WTC11 (cell line): ENCODE data around the gene SUB1. TPM values are rescaled to one million over a fixed set of nuclear protein-coding genes. Genes with fewer than 3 reads are reported as not detected.
"Not testable (repeated sequence)": the region's sequence is repeated elsewhere in the genome, so short reads cannot be mapped to it uniquely, and the experiment has no call there.

Experiments
- ATAC-seq: fragments of 200-7000 bp; cut with Tn5 transposase; 2 replicates; pipeline ENCODE4 v1.10.0; 2021; ENCODE audit warnings: mild to moderate bottlenecking, moderate library complexity
- CTCF ChIA-PET: fragments of 300-600 bp; sonication (Branson Sonifier 250); formaldehyde crosslinking; loops from one replicate; lab custom pipeline; 2021; ENCODE audit warnings: antibody characterized with exemption; lab: Charles Lee
- POLR2A ChIA-PET: fragments of 350-600 bp; sonication (Branson Sonifier 250); formaldehyde crosslinking; loops from one replicate; lab custom pipeline; 2021; ENCODE audit warnings: antibody characterized with exemption; lab: Charles Lee
- DNase-seq: peaks from one replicate; pipeline ENCODE4 v3.0.0; 2021; ENCODE audit warnings: low spot score
- H3K27ac Mint-ChIP-seq: 2 replicates; pipeline ENCODE4 v1.8.0; 2021; ENCODE audit warnings: mixed read lengths
- H3K27me3 Mint-ChIP-seq: 2 replicates; pipeline ENCODE4 v1.8.0; 2021; ENCODE audit warnings: low read depth, mild to moderate bottlenecking, moderate library complexity, mixed read lengths
- H3K36me3 Mint-ChIP-seq: 2 replicates; pipeline ENCODE4 v1.8.0; 2021; ENCODE audit warnings: mixed read lengths
- H3K4me1 Mint-ChIP-seq: 2 replicates; pipeline ENCODE4 v1.8.0; 2022; ENCODE audit warnings: mixed read lengths
- H3K4me3 Mint-ChIP-seq: 2 replicates; pipeline ENCODE4 v1.8.0; 2021; ENCODE audit warnings: mild to moderate bottlenecking, moderate library complexity, mixed read lengths
- H3K9me3 Mint-ChIP-seq: 2 replicates; pipeline ENCODE4 v1.8.0; 2021; ENCODE audit warnings: mixed read lengths
- CREM ChIP-seq: sonication (generic); formaldehyde crosslinking; IDR thresholded peaks from 2 replicates; pipeline ENCODE4 v1.8.1; 2022; ENCODE audit warnings: mild to moderate bottlenecking, missing genetic modification reagents, moderate library complexity
- ELF4 ChIP-seq: sonication (generic); formaldehyde crosslinking; IDR thresholded peaks from 2 replicates; pipeline ENCODE4 v1.8.1; 2022; ENCODE audit warnings: low read depth, mild to moderate bottlenecking, moderate library complexity, missing genetic modification reagents
- FOXP1 ChIP-seq: sonication (generic); formaldehyde crosslinking; IDR thresholded peaks from 2 replicates; pipeline ENCODE4 v1.8.0; 2022; ENCODE audit warnings: missing genetic modification reagents, mild to moderate bottlenecking, moderate library complexity, borderline replicate concordance
- GABPB1 ChIP-seq: sonication (generic); formaldehyde crosslinking; IDR thresholded peaks from 2 replicates; pipeline ENCODE4 v1.8.1; 2023; ENCODE audit warnings: mild to moderate bottlenecking, missing genetic modification reagents
- IRF2 ChIP-seq: sonication (generic); formaldehyde crosslinking; IDR thresholded peaks from 2 replicates; pipeline ENCODE4 v1.8.0; 2022; ENCODE audit warnings: low read depth, missing genetic modification reagents, borderline replicate concordance
- NFE2L1 ChIP-seq: sonication (generic); formaldehyde crosslinking; IDR thresholded peaks from 2 replicates; pipeline ENCODE4 v1.8.1; 2023; ENCODE audit warnings: missing genetic modification reagents
- NFYB ChIP-seq: sonication (generic); formaldehyde crosslinking; conservative IDR thresholded peaks from 2 replicates; pipeline ENCODE4 v1.8.0; 2022; ENCODE audit warnings: low read depth, missing genetic modification reagents
- NR1H2 ChIP-seq: sonication (generic); formaldehyde crosslinking; IDR thresholded peaks from 2 replicates; pipeline ENCODE4 v1.9.0; 2021; ENCODE audit warnings: mild to moderate bottlenecking, moderate library complexity, missing genetic modification reagents
- RELA ChIP-seq: sonication (generic); formaldehyde crosslinking; IDR thresholded peaks from 2 replicates; pipeline ENCODE4 v1.8.1; 2022; ENCODE audit warnings: missing genetic modification reagents, mild to moderate bottlenecking, borderline replicate concordance
- SOX15 ChIP-seq: fragments of 250-450 bp; sonication (Bioruptor Pico); IDR thresholded peaks from 2 replicates; pipeline ENCODE4 v1.9.0; 2021; ENCODE audit warnings: mild to moderate bottlenecking
- TCF7 ChIP-seq: sonication (generic); formaldehyde crosslinking; IDR thresholded peaks from 2 replicates; pipeline ENCODE4 v1.8.0; 2022; ENCODE audit warnings: mild to moderate bottlenecking, low read depth, missing genetic modification reagents, moderate library complexity
- ZNF138 ChIP-seq: sonication (generic); formaldehyde crosslinking; conservative IDR thresholded peaks from 2 replicates; pipeline ENCODE4 v1.8.1; 2022; ENCODE audit warnings: mild to moderate bottlenecking, moderate library complexity, missing genetic modification reagents
- ZNF219 ChIP-seq: sonication (generic); formaldehyde crosslinking; IDR thresholded peaks from 2 replicates; pipeline ENCODE4 v1.8.0; 2023; ENCODE audit warnings: missing genetic modification reagents, mild to moderate bottlenecking, borderline replicate concordance
- ZNF232 ChIP-seq: sonication (generic); formaldehyde crosslinking; IDR thresholded peaks from 2 replicates; pipeline ENCODE4 v1.8.0; 2022; ENCODE audit warnings: mild to moderate bottlenecking, missing genetic modification reagents
- ZNF423 ChIP-seq: fragments of 250-450 bp; sonication (Bioruptor Pico); IDR thresholded peaks from 2 replicates; pipeline ENCODE4 v2.1.2; 2022; ENCODE audit warnings: mild to moderate bottlenecking, moderate library complexity
- total RNA-seq: library from RNA; stranded (reverse); gene quantifications from 3 replicates; pipeline ENCODE4 v1.2.3, GENCODE V29; 2021
- TF ChIP-seq, protein P1 (sequence below): sonication (generic); formaldehyde crosslinking; IDR thresholded peaks from 2 replicates; pipeline ENCODE4 v1.8.0; 2022; ENCODE audit warnings: missing genetic modification reagents
- TF ChIP-seq, protein P2 (sequence below): sonication (generic); formaldehyde crosslinking; IDR thresholded peaks from 2 replicates; pipeline ENCODE4 v1.8.1; 2023; ENCODE audit warnings: mild to moderate bottlenecking, missing genetic modification reagents
- TF ChIP-seq, protein P3 (sequence below): sonication (generic); formaldehyde crosslinking; IDR thresholded peaks from 2 replicates; pipeline ENCODE4 v1.8.1; 2023; ENCODE audit warnings: mild to moderate bottlenecking, missing genetic modification reagents
- TF ChIP-seq, protein P4 (sequence below): sonication (generic); formaldehyde crosslinking; conservative IDR thresholded peaks from 2 replicates; pipeline ENCODE4 v1.8.1; 2023; ENCODE audit warnings: mild to moderate bottlenecking, low read depth, missing genetic modification reagents, moderate library complexity
- TF ChIP-seq, protein P5 (sequence below): sonication (generic); formaldehyde crosslinking; IDR thresholded peaks from 2 replicates; pipeline ENCODE4 v1.8.1; 2022; ENCODE audit warnings: mild to moderate bottlenecking, missing genetic modification reagents, moderate library complexity, borderline replicate concordance

The SUB1 gene
- total RNA-seq, 1 experiment from 2014 or later = 258 TPM

DNA sequence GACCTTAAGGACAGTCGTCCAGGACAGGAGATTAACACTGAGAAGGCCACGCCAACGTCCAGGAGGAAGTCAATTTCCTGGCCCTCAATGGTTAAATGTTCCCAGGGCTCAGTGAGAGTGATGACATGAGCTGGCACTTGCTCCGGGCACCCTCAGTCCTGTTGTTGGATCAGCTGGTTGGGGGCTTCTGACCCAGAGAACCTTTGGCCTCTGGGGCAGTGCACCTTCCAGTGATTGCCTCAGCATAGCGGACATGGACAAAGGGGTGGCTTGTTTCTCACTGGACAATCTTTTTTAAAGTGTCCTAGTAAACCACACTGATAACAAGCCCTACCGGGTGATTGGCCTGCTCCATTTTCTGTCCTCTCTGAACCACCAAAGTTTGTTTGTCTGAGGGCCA lies 28.8 kb upstream of the SUB1 start:
- Mint-ChIP-seq H3K9me3 (peaks cover 24% of the 10 kb centered on the region), H3K4me1 (peaks cover 11% of the 10 kb centered on the region)
- H3K4me3 Mint-ChIP-seq, ATAC-seq, H3K27me3 Mint-ChIP-seq, DNase-seq, H3K27ac Mint-ChIP-seq, POLR2A ChIA-PET, CTCF ChIA-PET, H3K36me3 Mint-ChIP-seq: not testable (repeated sequence)
- peak; percentile 97 for TF ChIP-seq GABPB1 (CRISPR knock-in tag)

DNA sequence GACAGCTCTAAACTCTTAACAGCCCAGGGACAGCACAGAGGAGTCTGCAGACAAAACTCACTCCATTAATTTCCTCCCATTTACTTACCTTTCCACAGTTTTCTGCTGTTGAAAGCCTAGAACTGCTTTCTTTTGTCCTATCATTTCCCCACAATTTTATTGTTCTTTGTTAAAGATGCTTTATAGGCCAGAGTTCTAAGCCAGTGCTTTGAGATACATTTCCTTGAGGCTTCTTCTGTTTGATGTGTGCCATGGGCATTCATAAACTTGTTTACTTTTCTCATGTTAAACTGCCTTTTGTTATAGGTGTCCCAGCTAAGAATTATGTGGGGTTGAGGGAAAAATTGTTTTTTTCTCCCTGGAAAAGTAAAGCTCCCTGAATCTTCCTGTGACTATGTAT lies 25.9 kb upstream of the SUB1 start:
- no peak for ATAC-seq
- H3K9me3 Mint-ChIP-seq = 0 out of 2 replicates have a peak, but pooled peaks cover under 1% of the 10 kb centered on the region
- POLR2A ChIA-PET = no interaction called here
- H3K4me3 Mint-ChIP-seq = no peak overlapping the region
- peaks cover 11% of the 10 kb centered on the region for H3K4me1 Mint-ChIP-seq
- CTCF ChIA-PET = no interaction called here
- no peak for DNase-seq
- H3K36me3 Mint-ChIP-seq = no peaks in the 10 kb centered on the region
- TF ChIP-seq, protein P1, sequence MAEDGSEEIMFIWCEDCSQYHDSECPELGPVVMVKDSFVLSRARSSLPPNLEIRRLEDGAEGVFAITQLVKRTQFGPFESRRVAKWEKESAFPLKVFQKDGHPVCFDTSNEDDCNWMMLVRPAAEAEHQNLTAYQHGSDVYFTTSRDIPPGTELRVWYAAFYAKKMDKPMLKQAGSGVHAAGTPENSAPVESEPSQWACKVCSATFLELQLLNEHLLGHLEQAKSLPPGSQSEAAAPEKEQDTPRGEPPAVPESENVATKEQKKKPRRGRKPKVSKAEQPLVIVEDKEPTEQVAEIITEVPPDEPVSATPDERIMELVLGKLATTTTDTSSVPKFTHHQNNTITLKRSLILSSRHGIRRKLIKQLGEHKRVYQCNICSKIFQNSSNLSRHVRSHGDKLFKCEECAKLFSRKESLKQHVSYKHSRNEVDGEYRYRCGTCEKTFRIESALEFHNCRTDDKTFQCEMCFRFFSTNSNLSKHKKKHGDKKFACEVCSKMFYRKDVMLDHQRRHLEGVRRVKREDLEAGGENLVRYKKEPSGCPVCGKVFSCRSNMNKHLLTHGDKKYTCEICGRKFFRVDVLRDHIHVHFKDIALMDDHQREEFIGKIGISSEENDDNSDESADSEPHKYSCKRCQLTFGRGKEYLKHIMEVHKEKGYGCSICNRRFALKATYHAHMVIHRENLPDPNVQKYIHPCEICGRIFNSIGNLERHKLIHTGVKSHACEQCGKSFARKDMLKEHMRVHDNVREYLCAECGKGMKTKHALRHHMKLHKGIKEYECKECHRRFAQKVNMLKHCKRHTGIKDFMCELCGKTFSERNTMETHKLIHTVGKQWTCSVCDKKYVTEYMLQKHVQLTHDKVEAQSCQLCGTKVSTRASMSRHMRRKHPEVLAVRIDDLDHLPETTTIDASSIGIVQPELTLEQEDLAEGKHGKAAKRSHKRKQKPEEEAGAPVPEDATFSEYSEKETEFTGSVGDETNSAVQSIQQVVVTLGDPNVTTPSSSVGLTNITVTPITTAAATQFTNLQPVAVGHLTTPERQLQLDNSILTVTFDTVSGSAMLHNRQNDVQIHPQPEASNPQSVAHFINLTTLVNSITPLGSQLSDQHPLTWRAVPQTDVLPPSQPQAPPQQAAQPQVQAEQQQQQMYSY = no peak
- TF ChIP-seq NFE2L1 (CRISPR knock-in tag) (no peak), ZNF219 (CRISPR knock-in tag) (no peak), ZNF423 (CRISPR knock-in tag) (no peak), ELF4 (no peak), ZNF232 (no peak), IRF2 (no peak), SOX15 (CRISPR knock-in tag) (no peak), FOXP1 (CRISPR knock-in tag) (no peak), CREM (CRISPR knock-in tag) (no peak), NFYB (CRISPR knock-in tag) (no peak), TCF7 (CRISPR knock-in tag) (no peak), ZNF138 (no peak), RELA (no peak), NR1H2 (no peak)
- TF ChIP-seq, protein P2, sequence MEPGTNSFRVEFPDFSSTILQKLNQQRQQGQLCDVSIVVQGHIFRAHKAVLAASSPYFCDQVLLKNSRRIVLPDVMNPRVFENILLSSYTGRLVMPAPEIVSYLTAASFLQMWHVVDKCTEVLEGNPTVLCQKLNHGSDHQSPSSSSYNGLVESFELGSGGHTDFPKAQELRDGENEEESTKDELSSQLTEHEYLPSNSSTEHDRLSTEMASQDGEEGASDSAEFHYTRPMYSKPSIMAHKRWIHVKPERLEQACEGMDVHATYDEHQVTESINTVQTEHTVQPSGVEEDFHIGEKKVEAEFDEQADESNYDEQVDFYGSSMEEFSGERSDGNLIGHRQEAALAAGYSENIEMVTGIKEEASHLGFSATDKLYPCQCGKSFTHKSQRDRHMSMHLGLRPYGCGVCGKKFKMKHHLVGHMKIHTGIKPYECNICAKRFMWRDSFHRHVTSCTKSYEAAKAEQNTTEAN (CRISPR knock-in tag) = no peak
- TF ChIP-seq, protein P3, sequence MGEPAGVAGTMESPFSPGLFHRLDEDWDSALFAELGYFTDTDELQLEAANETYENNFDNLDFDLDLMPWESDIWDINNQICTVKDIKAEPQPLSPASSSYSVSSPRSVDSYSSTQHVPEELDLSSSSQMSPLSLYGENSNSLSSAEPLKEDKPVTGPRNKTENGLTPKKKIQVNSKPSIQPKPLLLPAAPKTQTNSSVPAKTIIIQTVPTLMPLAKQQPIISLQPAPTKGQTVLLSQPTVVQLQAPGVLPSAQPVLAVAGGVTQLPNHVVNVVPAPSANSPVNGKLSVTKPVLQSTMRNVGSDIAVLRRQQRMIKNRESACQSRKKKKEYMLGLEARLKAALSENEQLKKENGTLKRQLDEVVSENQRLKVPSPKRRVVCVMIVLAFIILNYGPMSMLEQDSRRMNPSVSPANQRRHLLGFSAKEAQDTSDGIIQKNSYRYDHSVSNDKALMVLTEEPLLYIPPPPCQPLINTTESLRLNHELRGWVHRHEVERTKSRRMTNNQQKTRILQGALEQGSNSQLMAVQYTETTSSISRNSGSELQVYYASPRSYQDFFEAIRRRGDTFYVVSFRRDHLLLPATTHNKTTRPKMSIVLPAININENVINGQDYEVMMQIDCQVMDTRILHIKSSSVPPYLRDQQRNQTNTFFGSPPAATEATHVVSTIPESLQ (CRISPR knock-in tag) = no peak
- TF ChIP-seq, protein P4, sequence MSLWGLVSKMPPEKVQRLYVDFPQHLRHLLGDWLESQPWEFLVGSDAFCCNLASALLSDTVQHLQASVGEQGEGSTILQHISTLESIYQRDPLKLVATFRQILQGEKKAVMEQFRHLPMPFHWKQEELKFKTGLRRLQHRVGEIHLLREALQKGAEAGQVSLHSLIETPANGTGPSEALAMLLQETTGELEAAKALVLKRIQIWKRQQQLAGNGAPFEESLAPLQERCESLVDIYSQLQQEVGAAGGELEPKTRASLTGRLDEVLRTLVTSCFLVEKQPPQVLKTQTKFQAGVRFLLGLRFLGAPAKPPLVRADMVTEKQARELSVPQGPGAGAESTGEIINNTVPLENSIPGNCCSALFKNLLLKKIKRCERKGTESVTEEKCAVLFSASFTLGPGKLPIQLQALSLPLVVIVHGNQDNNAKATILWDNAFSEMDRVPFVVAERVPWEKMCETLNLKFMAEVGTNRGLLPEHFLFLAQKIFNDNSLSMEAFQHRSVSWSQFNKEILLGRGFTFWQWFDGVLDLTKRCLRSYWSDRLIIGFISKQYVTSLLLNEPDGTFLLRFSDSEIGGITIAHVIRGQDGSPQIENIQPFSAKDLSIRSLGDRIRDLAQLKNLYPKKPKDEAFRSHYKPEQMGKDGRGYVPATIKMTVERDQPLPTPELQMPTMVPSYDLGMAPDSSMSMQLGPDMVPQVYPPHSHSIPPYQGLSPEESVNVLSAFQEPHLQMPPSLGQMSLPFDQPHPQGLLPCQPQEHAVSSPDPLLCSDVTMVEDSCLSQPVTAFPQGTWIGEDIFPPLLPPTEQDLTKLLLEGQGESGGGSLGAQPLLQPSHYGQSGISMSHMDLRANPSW = no peak
- TF ChIP-seq, protein P5, sequence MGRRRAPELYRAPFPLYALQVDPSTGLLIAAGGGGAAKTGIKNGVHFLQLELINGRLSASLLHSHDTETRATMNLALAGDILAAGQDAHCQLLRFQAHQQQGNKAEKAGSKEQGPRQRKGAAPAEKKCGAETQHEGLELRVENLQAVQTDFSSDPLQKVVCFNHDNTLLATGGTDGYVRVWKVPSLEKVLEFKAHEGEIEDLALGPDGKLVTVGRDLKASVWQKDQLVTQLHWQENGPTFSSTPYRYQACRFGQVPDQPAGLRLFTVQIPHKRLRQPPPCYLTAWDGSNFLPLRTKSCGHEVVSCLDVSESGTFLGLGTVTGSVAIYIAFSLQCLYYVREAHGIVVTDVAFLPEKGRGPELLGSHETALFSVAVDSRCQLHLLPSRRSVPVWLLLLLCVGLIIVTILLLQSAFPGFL (CRISPR knock-in tag) = no peak
- peaks cover 5% of the 10 kb centered on the region; the same call in 1 of the 2 replicates for H3K27me3 Mint-ChIP-seq
- no peak overlapping the region for H3K27ac Mint-ChIP-seq
